HCT116 (cell line): ENCODE results near the gene CERK. TPM values are rescaled to one million over a fixed set of nuclear protein-coding genes. Genes with fewer than 3 reads are reported as not detected.

ENCODE experiments used
- ATAC-seq: fragments of 200-7000 bp; cut with Tn5 transposase; 2 replicates; pipeline ENCODE4 v1.9.1; 2020; ENCODE audit warnings: mild to moderate bottlenecking, moderate library complexity
- BruUV-seq: library from RNA; stranded (reverse); fragments of 400-500 nt; replicated peaks from 2 replicates; lab custom pipeline; 2021; lab: Mats Ljungman, UMichigan
- CTCF ChIA-PET: fragments of 300-600 bp; sonication (Branson Sonifier 250); formaldehyde crosslinking; loops from one replicate; lab custom pipeline; 2021; ENCODE audit warnings: antibody characterized with exemption; lab: Charles Lee
- POLR2A ChIA-PET: fragments of 300-600, 350-600 bp; sonication (Branson Sonifier 250); formaldehyde crosslinking; loops from one replicate; lab custom pipeline; 2021; ENCODE audit warnings: antibody characterized with exemption; lab: Charles Lee
- RAD21 ChIA-PET, 2 experiments: fragments of 300-600 bp; sonication (Branson Sonifier 250); formaldehyde crosslinking; loops; one replicate each; lab custom pipeline; 2023; ENCODE audit warnings: low total read pairs in 2 of 2; ENCODE audit not compliant: uncharacterized antibody in 2 of 2, unreplicated experiment in 2 of 2, low non-redundant PET in 1 of 2; lab: Charles Lee
- DNase-seq: peaks from one replicate; pipeline ENCODE4 v3.0.0-alpha.2; 2010; ENCODE audit warnings: low read depth, low spot score
- H2AFZ ChIP-seq: fragments of 200-600 bp; shearing (Covaris generic), sonication (generic); 2 replicates; pipeline ENCODE4 v1.6.1; 2017; ENCODE audit warnings: low read depth, mixed run types, mixed read lengths, antibody characterized with exemption, low read length; ENCODE audit not compliant: poor library complexity, severe bottlenecking
- H3K27ac ChIP-seq: 2 replicates; pipeline ENCODE4 v1.5.1; 2012; ENCODE audit warnings: low read depth, low read length
- H3K27me3 ChIP-seq: fragments of 200-600 bp; sonication (generic); 2 replicates; pipeline ENCODE4 v1.6.1; 2016; ENCODE audit warnings: mixed run types, low read length, mixed read lengths; ENCODE audit not compliant: insufficient read depth
- H3K36me3 ChIP-seq, 2 experiments: fragments of 200-500 bp in 1 of 2; fragments of 200-600 bp in 1 of 2; sonication (Bioruptor generic) in 1 of 2; sonication (generic) in 1 of 2; 2 replicates each; pipeline versions ENCODE4 v1.5.1 to v1.6.1; 2014 to 2016; ENCODE audit warnings: low read length in 2 of 2, inconsistent platforms in 1 of 2, mixed read lengths in 1 of 2, mixed run types in 1 of 2; ENCODE audit not compliant: insufficient read depth in 2 of 2, control insufficient read depth in 1 of 2
- H3K4me1 ChIP-seq, 2 experiments: fragments of 200-600 bp in 1 of 2; sonication (generic) in 1 of 2; 2 replicates each; pipeline versions ENCODE4 v1.5.1 to v1.6.1; 2012 to 2017; ENCODE audit warnings: low read length in 2 of 2, inconsistent platforms in 1 of 2, mild to moderate bottlenecking in 1 of 2, mixed read lengths in 1 of 2, mixed run types in 1 of 2, moderate library complexity in 1 of 2; ENCODE audit not compliant: insufficient read depth in 2 of 2, control insufficient read depth in 1 of 2
- H3K4me2 ChIP-seq: fragments of 200-600 bp; sonication (generic); 2 replicates; pipeline ENCODE4 v1.6.1; 2017; ENCODE audit warnings: mixed run types, low read length, mixed read lengths
- H3K4me3 ChIP-seq, 2 experiments: fragments of 200-600 bp in 1 of 2; sonication (generic) in 1 of 2; replicated peaks in 1 of 2; 2 replicates each; pipeline ENCODE4 v1.5.1; 2011 to 2016; ENCODE audit warnings: low read length in 2 of 2, control low read depth in 1 of 2, low read depth in 1 of 2, mild to moderate bottlenecking in 1 of 2, mixed read lengths in 1 of 2, mixed run types in 1 of 2
- H3K79me2 ChIP-seq: fragments of 200-600 bp; sonication (generic); 2 replicates; pipeline ENCODE4 v1.6.1; 2017; ENCODE audit warnings: mild to moderate bottlenecking, mixed run types, low read length, moderate library complexity, mixed read lengths; ENCODE audit not compliant: insufficient read depth
- H3K9ac ChIP-seq: fragments of 200-600 bp; sonication (generic); 2 replicates; pipeline ENCODE4 v1.6.1; 2016; ENCODE audit warnings: low read length, mixed read lengths
- H3K9me2 ChIP-seq: fragments of 200-600 bp; sonication (generic), shearing (Covaris generic); 2 replicates; pipeline ENCODE4 v1.6.1; 2017; ENCODE audit warnings: mixed run types, mild to moderate bottlenecking, moderate library complexity; ENCODE audit not compliant: insufficient read depth
- H3K9me3 ChIP-seq, 2 experiments: fragments of 200-500 bp in 1 of 2; fragments of 200-600 bp in 1 of 2; sonication (Bioruptor generic) in 1 of 2; sonication (generic) in 1 of 2; 2 replicates each; pipeline ENCODE4 v1.6.1; 2014 to 2017; ENCODE audit warnings: low read length in 2 of 2, mixed read lengths in 2 of 2, inconsistent platforms in 1 of 2, low read depth in 1 of 2, mild to moderate bottlenecking in 1 of 2, mixed run types in 1 of 2, moderate library complexity in 1 of 2; ENCODE audit not compliant: control insufficient read depth in 1 of 2, insufficient read depth in 1 of 2
- H4K20me1 ChIP-seq: fragments of 200-600 bp; sonication (generic), shearing (Covaris generic); 2 replicates; pipeline ENCODE4 v1.6.1; 2017; ENCODE audit warnings: mixed run types, mild to moderate bottlenecking, moderate library complexity; ENCODE audit not compliant: insufficient read depth
- CEBPB ChIP-seq: IDR thresholded peaks from 2 replicates; pipeline ENCODE4 v1.6.1; 2012; ENCODE audit warnings: low read depth
- CTCF ChIP-seq, 3 experiments: fragments of 200-600 bp in 1 of 3; sonication (generic) in 1 of 3; IDR thresholded peaks in 2 of 3; conservative IDR thresholded peaks in 1 of 3; 2 replicates each; pipeline ENCODE4 v1.5.1; 2012 to 2017; ENCODE audit warnings: low read depth in 2 of 3, low read length in 2 of 3, antibody characterized with exemption in 1 of 3, borderline replicate concordance in 1 of 3, control low read depth in 1 of 3, mild to moderate bottlenecking in 1 of 3, mixed read lengths in 1 of 3, mixed run types in 1 of 3, moderate library complexity in 1 of 3; ENCODE audit not compliant: insufficient read depth in 1 of 3
- EGR1 ChIP-seq: IDR thresholded peaks from 2 replicates; pipeline ENCODE4 v1.6.1; 2012; ENCODE audit warnings: low read depth
- ELF1 ChIP-seq: IDR thresholded peaks from 2 replicates; pipeline ENCODE4 v1.6.1; 2012; ENCODE audit warnings: low read depth, borderline replicate concordance
- FOSL1 ChIP-seq: IDR thresholded peaks from 2 replicates; pipeline ENCODE4 v1.6.1; 2012; ENCODE audit warnings: low read depth
- JUND ChIP-seq: IDR thresholded peaks from 2 replicates; pipeline ENCODE4 v1.6.1; 2012
- POLR2AphosphoS5 ChIP-seq: IDR thresholded peaks from 2 replicates; pipeline ENCODE4 v1.6.1; 2011; ENCODE audit warnings: mild to moderate bottlenecking, low read depth, low read length, moderate library complexity
- RAD21 ChIP-seq: IDR thresholded peaks from 2 replicates; pipeline ENCODE4 v1.6.1; 2012; ENCODE audit warnings: low read depth, mild to moderate bottlenecking
- SIN3A ChIP-seq: IDR thresholded peaks from 2 replicates; pipeline ENCODE4 v1.6.1; 2012; ENCODE audit warnings: low read depth
- SP1 ChIP-seq: IDR thresholded peaks from 2 replicates; pipeline ENCODE4 v1.6.1; 2012; ENCODE audit warnings: low read depth
- TCF7L2 ChIP-seq: IDR thresholded peaks from 2 replicates; pipeline ENCODE4 v1.7.0; 2011; ENCODE audit warnings: borderline replicate concordance, inconsistent platforms; ENCODE audit not compliant: insufficient read depth, insufficient read length; ENCODE audit errors: extremely low read depth
- YY1 ChIP-seq: IDR thresholded peaks from 2 replicates; pipeline ENCODE4 v1.6.1; 2011; ENCODE audit warnings: low read length, low read depth, moderate library complexity, mild to moderate bottlenecking; ENCODE audit not compliant: insufficient replicate concordance; ENCODE audit errors: extremely low read depth
- ZBTB33 ChIP-seq: IDR thresholded peaks from 2 replicates; pipeline ENCODE4 v1.6.1; 2011; ENCODE audit warnings: mild to moderate bottlenecking, low read length, moderate library complexity; ENCODE audit not compliant: insufficient replicate concordance; ENCODE audit errors: extremely low read depth
- ZFX ChIP-seq: fragments of 450-650 bp; IDR thresholded peaks from 2 replicates; pipeline ENCODE4 v1.6.1; 2017
- ZNF274 ChIP-seq: fragments of 200-500 bp; sonication (Bioruptor generic); IDR thresholded peaks from 2 replicates; pipeline ENCODE4 v1.6.1; 2014; ENCODE audit warnings: mild to moderate bottlenecking, low read depth, low read length, inconsistent platforms
- intact Hi-C: fragments of 100-400 bp; cut with micrococcal nuclease; formaldehyde crosslinking; loops from 2 replicates; pipeline ENCODE4 v1.10.0; 2022
- total RNA-seq: library from RNA; stranded (reverse); gene quantifications from one replicate; pipeline ENCODE4 v1.2.1, GENCODE V29; 2021; ENCODE audit not compliant: unreplicated experiment
- TF ChIP-seq, protein P1 (sequence below): IDR thresholded peaks from 2 replicates; pipeline ENCODE4 v1.6.1; 2012

Gene CERK
- total RNA-seq, 1 experiment from 2014 or later = 35.0 TPM

- Histone ChIP-seq H3K4me1 (no peaks in the 10 kb centered on the region), H3K4me2 (no peak overlapping the region), H3K4me3 (no peak overlapping the region), H3K9ac (no peak overlapping the region), H4K20me1 (no peaks in the 10 kb centered on the region), H3K36me3 (peaks cover 9 to 24% of the 10 kb centered on the region in 2 experiments), H2AFZ (no peak overlapping the region), H3K27ac (no peak overlapping the region), H3K9me2 (no peaks in the 10 kb centered on the region), H3K79me2 (no peaks in the 10 kb centered on the region), H3K27me3 (no peaks in the 10 kb centered on the region), H3K9me3 (no peaks in the 10 kb centered on the region)
- CTCF ChIA-PET = no interaction called here
- TF ChIP-seq ZNF274 = no peak
- no peak for TF ChIP-seq CTCF (IDR thresholded peaks at IDR 0.05 in 2 of 3, conservative IDR thresholded peaks at IDR 0.05 in 1 of 3; ENCODE audit: borderline replicate concordance in 1 of 3, insufficient read depth in 1 of 3, low read depth in 2 of 3, low read length in 2 of 3)
- no peak for TF ChIP-seq SIN3A
- no peak for TF ChIP-seq ELF1
- no peak for TF ChIP-seq ZFX
- TF ChIP-seq ZBTB33 = no peak
- no peak for TF ChIP-seq JUND
- TF ChIP-seq RAD21 = no peak
- TF ChIP-seq POLR2AphosphoS5 = no peak
- no peak for TF ChIP-seq SP1
- no peak for TF ChIP-seq CEBPB
- TF ChIP-seq, protein P1, sequence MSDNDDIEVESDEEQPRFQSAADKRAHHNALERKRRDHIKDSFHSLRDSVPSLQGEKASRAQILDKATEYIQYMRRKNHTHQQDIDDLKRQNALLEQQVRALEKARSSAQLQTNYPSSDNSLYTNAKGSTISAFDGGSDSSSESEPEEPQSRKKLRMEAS = no peak
- no peak for TF ChIP-seq FOSL1
- TF ChIP-seq YY1 = no peak
- TF ChIP-seq TCF7L2 = no peak
- no peak for TF ChIP-seq EGR1
- ATAC-seq = no peak
- intact Hi-C loops = no loop called here
- no TSS peak for BruUV-seq
- DNase-seq = no peak
- POLR2A ChIA-PET = no interaction called here
- RAD21 ChIA-PET = no interaction called here
Observed at GRCh38 chr22:46714550-46714949, 23.5 kb downstream of the CERK start.
